ENCODE results near the gene ATP9A. TPM values are rescaled to one million over a fixed set of nuclear protein-coding genes. Genes with fewer than 3 reads are reported as not detected.

Gene ATP9A
- total RNA-seq, 1 experiment from 2014 or later = 31.3 TPM

DNA sequence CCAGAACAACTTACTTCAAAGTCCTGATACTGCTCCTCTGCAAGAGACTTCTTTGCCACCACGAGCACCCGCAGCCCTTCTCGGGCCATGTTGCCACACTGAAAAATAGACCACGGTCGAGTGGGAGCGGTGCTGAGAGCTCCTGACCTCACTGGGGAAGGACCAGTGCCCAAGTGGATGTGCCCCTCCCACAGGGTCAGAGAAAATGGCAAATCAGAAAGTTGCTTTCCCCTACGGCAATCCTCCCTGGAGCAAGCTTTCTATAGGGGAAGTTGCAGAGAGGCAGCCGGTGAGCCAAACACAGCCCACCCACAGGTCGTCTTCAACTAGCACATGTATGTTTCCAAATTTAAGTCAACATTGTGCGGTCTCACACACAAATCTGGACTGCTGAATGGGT lies 140.6 kb downstream of the ATP9A start:
- Histone ChIP-seq H3K27ac (ENCODE audit: low read length) (no peak overlapping the region), H4K20me1 (ENCODE audit: low read length) (no peaks in the 10 kb centered on the region), H3K4me3 (ENCODE audit: low read length) (no peak overlapping the region), H2AFZ (ENCODE audit: low read length) (no peak overlapping the region), H3K4me2 (ENCODE audit: low read length) (no peak overlapping the region), H3K9me2 (replicated peaks; ENCODE audit: low read length) (no peaks in the 10 kb centered on the region), H3K4me1 (ENCODE audit: insufficient read depth, low read length) (peaks cover 33% of the 10 kb centered on the region), H3K79me2 (ENCODE audit: low read length) (peaks cover 11% of the 10 kb centered on the region), H3K36me3 (ENCODE audit: low read depth, low read length) (no peaks in the 10 kb centered on the region), H3K27me3 (ENCODE audit: low read length) (no peaks in the 10 kb centered on the region), H3K9ac (ENCODE audit: low read length) (no peak overlapping the region), H3K9me3 (ENCODE audit: low read length) (no peaks in the 10 kb centered on the region), H3F3A (ENCODE audit: low read length, unreplicated experiment) (no peaks in the 10 kb centered on the region)
- DNase-seq (no peak), ATAC-seq (no peak)
- POLR2A ChIA-PET (ENCODE audit: unreplicated experiment) = no interaction called here
- BruUV-seq (replicated peaks) = no TSS peak
- CTCF ChIA-PET = no interaction called here
- TF ChIP-seq EZH2 (IDR thresholded peaks at IDR 0.05; ENCODE audit: low read length, unreplicated experiment) (no peak), EZH2phosphoT487 (IDR thresholded peaks at IDR 0.05; ENCODE audit: borderline replicate concordance, low read length) (no peak)
- TF ChIP-seq, protein P1, sequence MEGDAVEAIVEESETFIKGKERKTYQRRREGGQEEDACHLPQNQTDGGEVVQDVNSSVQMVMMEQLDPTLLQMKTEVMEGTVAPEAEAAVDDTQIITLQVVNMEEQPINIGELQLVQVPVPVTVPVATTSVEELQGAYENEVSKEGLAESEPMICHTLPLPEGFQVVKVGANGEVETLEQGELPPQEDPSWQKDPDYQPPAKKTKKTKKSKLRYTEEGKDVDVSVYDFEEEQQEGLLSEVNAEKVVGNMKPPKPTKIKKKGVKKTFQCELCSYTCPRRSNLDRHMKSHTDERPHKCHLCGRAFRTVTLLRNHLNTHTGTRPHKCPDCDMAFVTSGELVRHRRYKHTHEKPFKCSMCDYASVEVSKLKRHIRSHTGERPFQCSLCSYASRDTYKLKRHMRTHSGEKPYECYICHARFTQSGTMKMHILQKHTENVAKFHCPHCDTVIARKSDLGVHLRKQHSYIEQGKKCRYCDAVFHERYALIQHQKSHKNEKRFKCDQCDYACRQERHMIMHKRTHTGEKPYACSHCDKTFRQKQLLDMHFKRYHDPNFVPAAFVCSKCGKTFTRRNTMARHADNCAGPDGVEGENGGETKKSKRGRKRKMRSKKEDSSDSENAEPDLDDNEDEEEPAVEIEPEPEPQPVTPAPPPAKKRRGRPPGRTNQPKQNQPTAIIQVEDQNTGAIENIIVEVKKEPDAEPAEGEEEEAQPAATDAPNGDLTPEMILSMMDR (conservative IDR thresholded peaks at IDR 0.05; ENCODE audit: low read depth, low read length) = no peak
- intact Hi-C loops (cut with micrococcal nuclease) = no loop called here

DNA sequence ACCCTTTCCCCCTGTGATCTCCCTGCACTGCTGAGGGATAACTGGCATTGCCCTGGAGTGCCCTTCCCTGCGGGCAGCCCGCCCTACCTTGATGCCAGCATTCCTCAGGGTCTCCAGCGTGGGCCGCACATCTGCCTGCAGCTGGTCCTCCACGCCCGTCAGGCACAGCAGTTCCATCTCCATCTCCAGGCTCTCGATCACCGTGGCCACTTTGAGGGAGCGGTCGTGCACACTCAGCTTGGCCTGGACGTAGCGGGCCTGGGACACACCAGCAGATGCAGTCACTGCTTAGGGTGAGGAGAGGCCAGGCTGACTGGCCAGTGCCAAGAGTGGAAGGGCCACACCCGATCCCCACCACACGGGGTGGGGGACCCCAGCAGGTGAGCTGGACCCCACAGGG lies 143.1 kb downstream of the ATP9A start:
- 0 out of 2 replicates have a peak, but pooled peaks cover 3% of the 10 kb centered on the region for H3K36me3 ChIP-seq (ENCODE audit: low read depth, low read length)
- no peaks in the 10 kb centered on the region for H4K20me1 ChIP-seq (ENCODE audit: low read length)
- H3K9me2 ChIP-seq (replicated peaks; ENCODE audit: low read length) = no peaks in the 10 kb centered on the region
- H3K9ac ChIP-seq (ENCODE audit: low read length) = no peak overlapping the region
- intact Hi-C loops (cut with micrococcal nuclease) = no loop called here
- CTCF ChIA-PET = no interaction called here
- no peak overlapping the region for H2AFZ ChIP-seq (ENCODE audit: low read length)
- no peaks in the 10 kb centered on the region for H3F3A ChIP-seq (ENCODE audit: low read length, unreplicated experiment)
- no peak overlapping the region for H3K4me2 ChIP-seq (ENCODE audit: low read length)
- no peaks in the 10 kb centered on the region for H3K27me3 ChIP-seq (ENCODE audit: low read length)
- no TSS peak for BruUV-seq (replicated peaks)
- TF ChIP-seq, protein P1 (conservative IDR thresholded peaks at IDR 0.05; ENCODE audit: low read depth, low read length) = no peak
- TF ChIP-seq EZH2 (IDR thresholded peaks at IDR 0.05; ENCODE audit: low read length, unreplicated experiment) (no peak), EZH2phosphoT487 (IDR thresholded peaks at IDR 0.05; ENCODE audit: borderline replicate concordance, low read length) (no peak)
- DNase-seq (no peak), ATAC-seq (no peak)
- POLR2A ChIA-PET (ENCODE audit: unreplicated experiment) = no interaction called here
- peaks cover 22% of the 10 kb centered on the region for H3K4me1 ChIP-seq (ENCODE audit: insufficient read depth, low read length)
- H3K4me3 ChIP-seq (ENCODE audit: low read length) = no peak overlapping the region
- H3K9me3 ChIP-seq (ENCODE audit: low read length) = no peaks in the 10 kb centered on the region
- no peak overlapping the region for H3K27ac ChIP-seq (ENCODE audit: low read length)
- peaks cover 5% of the 10 kb centered on the region; the same call in 1 of the 2 replicates for H3K79me2 ChIP-seq (ENCODE audit: low read length)

DNA sequence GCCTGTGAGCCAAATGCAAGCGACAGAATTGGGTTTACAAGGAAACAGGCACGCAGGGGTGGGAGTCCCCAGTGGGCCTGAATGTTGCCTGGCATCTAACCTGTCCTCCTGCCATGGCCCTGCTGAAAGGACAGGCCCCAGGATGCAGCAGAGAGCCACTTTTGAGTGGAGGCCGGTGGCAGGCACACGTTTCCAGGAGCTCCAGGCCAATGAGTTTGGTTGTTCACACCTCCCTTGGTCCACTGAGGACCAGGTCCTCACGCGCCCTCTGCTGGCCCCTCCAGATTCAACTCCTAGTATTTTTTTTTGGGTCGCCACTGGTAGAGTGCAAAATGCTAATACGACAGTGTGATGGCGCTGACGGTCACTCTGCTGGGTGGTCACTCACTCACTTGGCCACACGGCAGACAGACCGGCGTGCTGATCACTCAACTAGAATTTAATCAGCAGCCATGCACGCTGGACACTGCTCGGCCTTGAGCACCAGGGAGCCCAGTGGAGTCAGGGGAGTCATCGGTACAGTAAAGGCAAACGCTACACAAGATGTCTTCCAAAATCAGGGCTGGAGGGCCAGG lies 143.9 kb downstream of the ATP9A start:
- H3K9me2 ChIP-seq (replicated peaks; ENCODE audit: low read length) = no peaks in the 10 kb centered on the region
- H3K27me3 ChIP-seq (ENCODE audit: low read length) = no peaks in the 10 kb centered on the region
- 0 out of 2 replicates have a peak, but pooled peaks cover 3% of the 10 kb centered on the region for H3K36me3 ChIP-seq (ENCODE audit: low read depth, low read length)
- CTCF ChIA-PET = interaction anchor here (0.7 kb wide), 1 partner anchor 91 kb away, joined by 3 read pairs; no protein-coding TSS in a partner anchor
- H3K4me2 ChIP-seq (ENCODE audit: low read length) = no peak overlapping the region
- H3K4me1 ChIP-seq (ENCODE audit: insufficient read depth, low read length) = peaks cover 20% of the 10 kb centered on the region
- ATAC-seq (peak; percentile 52), DNase-seq (peak; percentile 94)
- no peak overlapping the region for H2AFZ ChIP-seq (ENCODE audit: low read length)
- intact Hi-C loops (cut with micrococcal nuclease) = loop anchor here (5.0 kb wide), 2 partner anchors 62 to 642 kb away; no protein-coding TSS in a partner anchor
- POLR2A ChIA-PET (ENCODE audit: unreplicated experiment) = interaction anchor here (0.6 kb wide), 2 partner anchors 61 to 64 kb away, joined by 3 read pairs; no protein-coding TSS in a partner anchor
- H4K20me1 ChIP-seq (ENCODE audit: low read length) = no peaks in the 10 kb centered on the region
- peak overlapping the region; percentile 27 for H3K27ac ChIP-seq (ENCODE audit: low read length)
- H3F3A ChIP-seq (ENCODE audit: low read length, unreplicated experiment) = no peaks in the 10 kb centered on the region
- H3K9me3 ChIP-seq (ENCODE audit: low read length) = no peaks in the 10 kb centered on the region
- no peak for TF ChIP-seq EZH2 (IDR thresholded peaks at IDR 0.05; ENCODE audit: low read length, unreplicated experiment)
- TF ChIP-seq, protein P1 (conservative IDR thresholded peaks at IDR 0.05; ENCODE audit: low read depth, low read length) = peak; percentile 97
- peak overlapping the region; percentile 21 for H3K9ac ChIP-seq (ENCODE audit: low read length)
- H3K79me2 ChIP-seq (ENCODE audit: low read length) = no peaks in the 10 kb centered on the region
- H3K4me3 ChIP-seq (ENCODE audit: low read length) = no peak overlapping the region
- BruUV-seq (replicated peaks) = no TSS peak

All from PC-3 (cell line).